ENCODE results near the gene STIM1.

Gene STIM1

DNA sequence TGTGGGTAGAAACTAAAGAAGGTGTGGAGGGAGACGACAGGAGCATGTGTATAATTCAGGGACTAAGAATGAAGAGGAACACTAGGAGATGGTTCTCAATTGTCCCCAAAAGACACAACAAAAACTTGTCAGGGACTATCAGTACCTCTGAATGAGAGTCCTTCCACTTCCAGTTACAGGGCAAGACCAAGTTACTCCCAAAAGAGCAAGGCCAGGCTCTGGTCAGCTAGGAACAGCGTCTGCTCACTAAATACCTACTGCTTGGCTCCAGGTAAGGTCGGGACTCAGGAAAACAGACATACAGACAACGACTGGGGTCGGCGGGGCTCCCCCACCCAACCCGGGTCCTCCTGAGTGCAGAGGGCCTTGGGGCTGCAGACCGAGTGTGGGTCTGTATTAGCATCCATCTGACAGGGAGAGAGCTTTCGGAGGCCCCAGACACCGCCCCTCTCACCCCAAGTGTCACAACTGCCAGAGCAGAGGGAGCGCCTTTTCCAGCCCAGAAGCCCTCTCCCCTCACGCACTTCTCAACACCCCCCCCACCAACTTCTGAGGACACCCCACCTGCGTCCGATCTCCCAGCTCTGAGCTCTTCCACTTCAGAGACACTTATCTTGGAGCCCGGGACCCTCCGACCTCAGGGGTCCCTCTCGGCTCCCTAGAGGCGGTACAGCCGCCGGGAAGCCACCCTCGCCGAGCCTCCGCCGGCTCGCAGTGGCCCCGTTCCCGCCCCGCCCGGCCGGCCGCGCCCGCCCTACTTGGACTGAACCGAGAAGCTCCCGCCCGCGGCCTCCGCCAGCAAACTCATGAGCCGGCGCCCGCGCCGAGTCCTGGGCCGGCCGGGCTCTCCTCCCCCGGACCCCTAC lies 15.2 kb upstream of the STIM1 start:
- Histone ChIP-seq H3K9me2 (replicated peaks; ENCODE audit: control insufficient read depth, low read length) (no peaks in the 10 kb centered on the region), H3K79me2 (ENCODE audit: control insufficient read depth, low read length) (peaks cover 55% of the 10 kb centered on the region), H3K4me1 (ENCODE audit: control insufficient read depth, low read length) (peaks cover 57% of the 10 kb centered on the region), H3K27ac (ENCODE audit: low read depth, low read length) (peak overlapping the region; percentile 84), H3K4me2 (ENCODE audit: low read length) (peak overlapping the region; percentile 100), H3K27me3 (ENCODE audit: control insufficient read depth, low read length) (no peaks in the 10 kb centered on the region), H3F3A (ENCODE audit: control insufficient read depth, insufficient read depth) (peaks cover 24% of the 10 kb centered on the region), H3K4me3 (ENCODE audit: low read length) (peak overlapping the region; percentile 91), H3K36me3 (ENCODE audit: control insufficient read depth, low read length) (peaks cover 33% of the 10 kb centered on the region), H4K20me1 (ENCODE audit: control insufficient read depth, insufficient read depth, low read depth, low read length) (peaks cover 19% of the 10 kb centered on the region), H3K9me3 (ENCODE audit: control insufficient read depth, insufficient read depth, low read length) (no peaks in the 10 kb centered on the region)
- TF ChIP-seq EZH2phosphoT487 (IDR thresholded peaks at IDR 0.05; ENCODE audit: borderline replicate concordance, low read length) = no peak
- TF ChIP-seq, protein P1, sequence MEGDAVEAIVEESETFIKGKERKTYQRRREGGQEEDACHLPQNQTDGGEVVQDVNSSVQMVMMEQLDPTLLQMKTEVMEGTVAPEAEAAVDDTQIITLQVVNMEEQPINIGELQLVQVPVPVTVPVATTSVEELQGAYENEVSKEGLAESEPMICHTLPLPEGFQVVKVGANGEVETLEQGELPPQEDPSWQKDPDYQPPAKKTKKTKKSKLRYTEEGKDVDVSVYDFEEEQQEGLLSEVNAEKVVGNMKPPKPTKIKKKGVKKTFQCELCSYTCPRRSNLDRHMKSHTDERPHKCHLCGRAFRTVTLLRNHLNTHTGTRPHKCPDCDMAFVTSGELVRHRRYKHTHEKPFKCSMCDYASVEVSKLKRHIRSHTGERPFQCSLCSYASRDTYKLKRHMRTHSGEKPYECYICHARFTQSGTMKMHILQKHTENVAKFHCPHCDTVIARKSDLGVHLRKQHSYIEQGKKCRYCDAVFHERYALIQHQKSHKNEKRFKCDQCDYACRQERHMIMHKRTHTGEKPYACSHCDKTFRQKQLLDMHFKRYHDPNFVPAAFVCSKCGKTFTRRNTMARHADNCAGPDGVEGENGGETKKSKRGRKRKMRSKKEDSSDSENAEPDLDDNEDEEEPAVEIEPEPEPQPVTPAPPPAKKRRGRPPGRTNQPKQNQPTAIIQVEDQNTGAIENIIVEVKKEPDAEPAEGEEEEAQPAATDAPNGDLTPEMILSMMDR (IDR thresholded peaks at IDR 0.05; ENCODE audit: low read depth, low read length, poor library complexity, severe bottlenecking) = no peak

DNA sequence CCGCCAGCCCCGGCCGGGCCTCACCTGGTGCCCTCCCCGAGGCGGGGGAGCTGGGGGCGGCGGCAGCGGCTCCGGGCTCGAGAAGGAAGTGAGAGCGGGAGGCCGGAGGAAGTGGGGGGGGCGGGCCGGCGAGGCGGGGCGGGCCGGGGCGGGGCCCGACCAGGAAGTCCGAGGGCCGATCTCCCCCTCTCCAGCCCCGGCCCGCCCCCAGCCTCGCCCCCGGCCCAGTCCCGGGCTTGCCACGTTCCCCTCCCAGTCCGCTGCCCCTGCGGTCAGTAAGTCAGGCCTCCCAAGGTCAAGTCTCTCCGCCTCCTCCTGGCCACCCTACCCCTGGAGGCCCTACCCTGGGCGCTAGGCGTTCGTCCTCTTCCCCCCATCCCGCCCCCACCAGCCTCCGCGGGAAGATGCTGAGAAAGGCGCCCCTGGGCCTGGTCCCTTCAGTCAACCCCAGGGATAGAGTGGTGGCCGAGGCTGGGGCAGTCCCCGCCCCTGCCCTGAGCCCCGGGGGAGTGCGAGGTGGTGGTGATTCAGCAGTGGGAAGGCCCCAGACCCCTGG lies 14.5 kb upstream of the STIM1 start, which contains the start of gene RHOG:
RHOG (minus strand) TSS at position 90 of the 556 bp plus-strand sequence. CDS start 12,821 bp downstream, outside the sequence.
- Histone ChIP-seq H3K79me2 (ENCODE audit: control insufficient read depth, low read length) (peaks cover 48% of the 10 kb centered on the region), H3K4me1 (ENCODE audit: control insufficient read depth, low read length) (peaks cover 50% of the 10 kb centered on the region), H3K4me3 (ENCODE audit: low read length) (peak within 1 kb of the TSS; percentile 91), H3F3A (ENCODE audit: control insufficient read depth, insufficient read depth) (peaks cover 24% of the 10 kb centered on the region), H3K9me3 (ENCODE audit: control insufficient read depth, insufficient read depth, low read length) (no peaks in the 10 kb centered on the region), H3K36me3 (ENCODE audit: control insufficient read depth, low read length) (peaks cover 28% of the 10 kb centered on the region), H4K20me1 (ENCODE audit: control insufficient read depth, insufficient read depth, low read depth, low read length) (peaks cover 15% of the 10 kb centered on the region), H3K27ac (ENCODE audit: low read depth, low read length) (peak within 1 kb of the TSS; percentile 84), H3K9me2 (replicated peaks; ENCODE audit: control insufficient read depth, low read length) (no peaks in the 10 kb centered on the region), H3K27me3 (ENCODE audit: control insufficient read depth, low read length) (no peaks in the 10 kb centered on the region), H3K4me2 (ENCODE audit: low read length) (peak within 1 kb of the TSS; percentile 100)
- no peak for TF ChIP-seq EZH2phosphoT487 (IDR thresholded peaks at IDR 0.05; ENCODE audit: borderline replicate concordance, low read length)
- TF ChIP-seq, protein P1 (IDR thresholded peaks at IDR 0.05; ENCODE audit: low read depth, low read length, poor library complexity, severe bottlenecking) = no peak

DNA sequence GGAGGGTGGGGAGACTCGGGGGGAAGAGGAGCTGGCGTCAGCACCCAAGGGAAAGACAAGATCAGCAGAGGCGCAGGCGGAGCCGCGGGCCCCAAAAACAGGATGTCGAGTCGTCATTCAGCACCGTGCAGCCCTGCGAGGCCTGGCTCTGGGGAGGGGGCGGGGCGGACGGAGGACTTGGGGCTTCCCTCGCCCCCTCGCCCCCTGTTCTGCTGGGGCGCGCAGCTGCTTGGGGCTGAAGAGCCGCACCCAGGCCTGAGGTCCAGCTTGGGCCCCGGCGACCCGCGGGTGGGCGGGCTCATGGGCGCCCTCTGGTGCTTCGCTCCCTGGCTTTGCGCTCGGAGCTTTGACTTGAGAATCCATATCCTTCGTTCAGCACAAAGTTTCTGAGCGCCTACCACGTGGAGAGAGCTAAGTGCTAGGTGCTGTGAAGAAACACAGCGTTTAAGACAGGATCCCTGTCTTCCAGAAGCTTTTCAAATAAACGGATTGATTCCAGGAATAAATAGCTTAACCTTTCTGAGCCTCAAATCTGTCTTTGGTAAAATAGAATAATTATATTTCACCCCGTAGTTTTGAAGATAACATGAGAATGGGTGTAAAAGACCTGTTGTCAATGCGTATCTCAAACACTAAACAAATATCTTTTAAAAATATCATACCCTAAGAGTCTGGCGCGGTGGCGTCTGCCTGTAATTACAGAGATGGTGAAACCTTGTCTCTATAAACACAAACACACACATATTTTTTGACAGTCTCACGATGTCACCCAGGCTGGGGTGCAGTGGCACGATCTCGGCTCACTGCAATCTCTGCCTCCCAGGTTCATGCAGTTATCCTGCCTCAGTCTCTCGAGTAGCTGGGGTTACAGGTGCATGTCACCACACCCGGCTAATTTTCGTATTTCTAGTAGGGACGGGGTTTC lies 13.8 kb upstream of the STIM1 start:
- H3K4me1 ChIP-seq (ENCODE audit: control insufficient read depth, low read length) = peaks cover 43% of the 10 kb centered on the region
- no peaks in the 10 kb centered on the region for H3K9me2 ChIP-seq (replicated peaks; ENCODE audit: control insufficient read depth, low read length)
- peak overlapping the region; percentile 77 for H3K4me2 ChIP-seq (ENCODE audit: low read length)
- H3K9me3 ChIP-seq (ENCODE audit: control insufficient read depth, insufficient read depth, low read length) = no peaks in the 10 kb centered on the region
- H4K20me1 ChIP-seq (ENCODE audit: control insufficient read depth, insufficient read depth, low read depth, low read length) = peaks cover 15% of the 10 kb centered on the region
- peak overlapping the region; percentile 91 for H3K4me3 ChIP-seq (ENCODE audit: low read length)
- peaks cover 24% of the 10 kb centered on the region for H3F3A ChIP-seq (ENCODE audit: control insufficient read depth, insufficient read depth)
- TF ChIP-seq, protein P1 (IDR thresholded peaks at IDR 0.05; ENCODE audit: low read depth, low read length, poor library complexity, severe bottlenecking) = peak; percentile 88
- no peak for TF ChIP-seq EZH2phosphoT487 (IDR thresholded peaks at IDR 0.05; ENCODE audit: borderline replicate concordance, low read length)
- H3K36me3 ChIP-seq (ENCODE audit: control insufficient read depth, low read length) = peaks cover 25% of the 10 kb centered on the region
- peaks cover 40% of the 10 kb centered on the region for H3K79me2 ChIP-seq (ENCODE audit: control insufficient read depth, low read length)
- no peaks in the 10 kb centered on the region for H3K27me3 ChIP-seq (ENCODE audit: control insufficient read depth, low read length)
- peak overlapping the region; percentile 84 for H3K27ac ChIP-seq (ENCODE audit: low read depth, low read length)
